SIG-M5 treated with dmso at 0.1 percent for 504 hours (cell line): ENCODE measurements around the gene MAPK8IP2.
"Not testable (repeated sequence)": the region's sequence is repeated elsewhere in the genome, so short reads cannot be mapped to it uniquely, and the experiment has no call there.

Experiments used
- DNase-seq: peaks from one replicate; lab custom pipeline; 2025; ENCODE audit not compliant: unreplicated experiment; lab: John Stamatoyannopoulos, UW

The MAPK8IP2 gene

GRCh38 chr22:50612528-50613221 lies 12.1 kb downstream of the MAPK8IP2 start:
- DNase-seq: no peak

GRCh38 chr22:50613291-50613981 lies 12.8 kb downstream of the MAPK8IP2 start:
- DNase-seq: no peak

DNA sequence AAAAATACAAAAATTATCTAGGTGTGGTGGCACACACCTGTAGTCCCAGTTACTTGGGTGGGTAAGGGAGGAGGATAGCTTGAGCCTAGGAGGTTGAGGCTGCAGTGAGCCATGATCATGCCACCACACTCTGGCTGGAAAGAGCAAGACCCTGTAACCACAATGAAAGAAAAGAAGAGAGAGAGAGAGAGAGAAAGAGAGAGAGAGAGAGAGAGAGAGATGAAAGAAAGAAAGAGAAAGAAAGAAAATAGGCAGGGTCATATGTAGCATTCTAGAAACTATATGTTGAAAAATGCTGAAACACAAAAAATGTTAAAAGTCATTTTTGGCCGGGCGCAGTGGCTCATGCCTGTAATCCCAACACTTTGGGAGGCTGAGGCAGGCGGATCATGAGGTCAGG lies 13.7 kb downstream of the MAPK8IP2 start:
- DNase-seq: not testable (repeated sequence)

- DNase-seq: peak; percentile 54
Observed at GRCh38 chr22:50620593-50621355, 20.2 kb downstream of the MAPK8IP2 start.

GRCh38 chr22:50621356-50621880 lies 20.8 kb downstream of the MAPK8IP2 start:
- peak; percentile 86 for DNase-seq

DNA sequence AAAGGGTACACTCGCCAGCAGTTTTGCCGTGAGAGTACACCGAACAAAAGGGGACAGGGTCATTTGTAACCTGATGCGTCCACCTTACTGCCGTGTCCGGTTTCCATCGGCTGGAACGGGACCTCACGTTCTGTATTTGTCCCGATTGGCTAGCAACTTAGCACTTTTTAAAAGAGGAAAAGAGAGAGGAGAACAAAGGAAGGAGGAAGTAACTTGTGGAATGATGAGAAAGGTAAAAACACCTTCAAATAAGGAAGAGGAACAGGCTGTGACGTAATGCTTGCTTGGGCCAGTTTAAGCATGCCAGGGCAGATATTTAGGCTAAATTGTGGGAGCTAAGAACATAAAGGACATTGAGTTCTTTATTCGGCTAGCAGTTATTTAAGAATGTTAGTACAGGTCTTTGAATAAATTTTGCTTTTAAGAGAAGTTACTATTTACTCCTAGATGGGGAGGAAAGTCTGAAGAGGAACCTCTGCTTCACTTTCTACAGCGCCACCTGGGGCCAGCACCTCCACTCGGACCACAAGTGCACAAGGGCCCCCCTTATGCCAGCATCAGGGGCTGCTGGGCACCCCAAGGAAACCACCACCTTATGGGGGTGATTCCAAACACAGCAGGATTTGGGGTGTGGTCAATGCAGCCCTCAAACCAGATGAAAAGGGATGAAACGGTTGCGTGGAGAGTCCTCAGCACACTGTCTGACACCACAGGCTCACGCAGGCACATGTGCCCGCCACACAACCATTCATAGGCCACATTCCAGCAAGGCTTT lies 21.5 kb downstream of the MAPK8IP2 start:
- DNase-seq: no peak

DNA sequence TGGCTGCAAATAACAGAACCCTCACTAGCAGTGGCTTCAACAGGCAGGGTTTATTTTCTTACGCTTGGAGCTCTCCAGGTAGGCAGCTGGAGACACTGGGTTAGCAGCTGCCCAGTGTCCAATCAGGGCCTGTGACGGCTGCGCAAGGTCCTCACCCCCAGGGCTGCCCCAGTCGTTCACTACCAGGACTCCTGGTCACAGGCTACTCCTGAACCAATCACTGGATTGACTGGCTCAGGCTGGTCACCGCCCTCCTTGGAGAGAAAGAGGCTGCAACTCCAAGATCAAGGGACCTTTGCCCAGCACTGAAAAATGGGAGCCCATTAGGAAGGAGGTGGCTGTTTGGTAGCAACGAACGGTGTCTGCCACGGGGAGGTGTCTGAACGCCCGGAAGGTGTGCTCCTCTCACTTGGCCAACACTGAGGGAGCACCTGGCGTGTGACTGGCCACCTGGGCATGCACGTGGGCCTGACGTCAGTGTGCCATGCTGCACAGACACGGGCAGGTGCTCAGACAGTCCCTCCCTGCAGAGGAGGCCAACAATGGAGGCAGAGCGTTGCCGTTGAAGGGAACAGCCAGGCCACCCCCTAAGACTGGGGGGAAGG lies 22.2 kb downstream of the MAPK8IP2 start:
- no peak for DNase-seq

GRCh38 chr22:50624347-50625130 lies 23.9 kb downstream of the MAPK8IP2 start:
- DNase-seq: no peak

DNA sequence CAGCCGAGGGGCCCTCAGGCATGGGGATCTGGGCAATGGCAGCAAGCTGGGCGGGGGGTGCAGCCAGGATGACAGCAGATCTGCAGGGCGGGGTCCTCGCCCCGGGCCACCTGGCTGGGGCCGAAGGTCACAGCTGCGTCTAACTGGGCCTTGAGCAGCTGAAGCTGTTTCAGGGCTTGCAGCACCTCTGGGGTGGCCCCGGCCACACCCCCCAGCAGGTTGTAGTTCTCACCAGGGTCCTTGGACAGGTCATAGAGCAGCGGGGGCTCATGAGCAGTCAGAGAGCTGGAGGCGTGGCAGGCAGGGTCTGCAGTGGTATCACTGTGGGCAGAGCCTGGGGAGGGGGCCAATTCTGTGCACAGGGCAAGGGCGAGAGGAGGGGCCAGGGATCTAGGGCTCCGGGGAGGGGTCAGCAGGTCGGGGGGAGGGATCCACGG lies 24.6 kb downstream of the MAPK8IP2 start:
- no peak for DNase-seq

- no peak for DNase-seq
Observed at GRCh38 chr22:50625568-50626313, 25.1 kb downstream of the MAPK8IP2 start.

GRCh38 chr22:50626314-50626849 lies 25.8 kb downstream of the MAPK8IP2 start:
- no peak for DNase-seq

DNA sequence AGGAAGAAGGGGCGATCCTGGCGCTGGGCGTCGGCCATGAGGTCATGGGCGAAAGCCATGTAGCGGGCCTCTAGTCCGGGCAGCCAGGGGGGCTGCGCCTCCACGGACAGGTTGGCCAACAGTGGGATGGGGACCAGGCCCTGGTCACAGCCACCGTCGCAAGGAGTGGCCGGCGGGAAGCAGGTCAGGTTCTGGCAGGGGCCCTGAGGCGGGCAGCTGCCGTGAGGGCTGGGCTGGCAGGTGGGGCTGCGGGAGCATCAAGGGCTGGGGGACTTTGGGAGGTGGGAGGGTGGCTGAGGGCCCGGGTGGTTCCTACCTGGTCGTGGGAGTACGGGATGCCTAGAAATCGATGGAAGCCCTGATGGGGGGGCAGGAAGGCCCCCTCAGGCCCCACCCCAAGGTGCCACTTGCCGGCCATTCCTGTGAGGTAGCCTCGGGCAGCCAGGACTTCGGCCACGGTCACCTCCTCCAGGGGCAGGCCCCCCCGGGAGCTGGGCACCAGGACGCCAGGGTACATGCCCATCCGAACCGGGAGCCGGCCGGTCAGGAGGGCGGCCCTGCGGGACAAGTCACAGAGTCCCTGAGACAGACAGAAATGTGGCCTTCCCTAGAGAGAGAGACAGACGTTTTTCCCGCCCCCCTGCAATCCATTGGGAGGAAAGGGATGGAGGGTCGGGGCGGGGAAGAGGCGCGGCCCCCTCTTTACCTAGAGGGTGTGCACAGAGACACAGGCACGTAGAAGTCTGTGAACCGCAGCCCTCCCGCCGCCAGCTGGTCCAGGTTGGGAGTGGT lies 26.5 kb downstream of the MAPK8IP2 start:
- no peak for DNase-seq

DNA sequence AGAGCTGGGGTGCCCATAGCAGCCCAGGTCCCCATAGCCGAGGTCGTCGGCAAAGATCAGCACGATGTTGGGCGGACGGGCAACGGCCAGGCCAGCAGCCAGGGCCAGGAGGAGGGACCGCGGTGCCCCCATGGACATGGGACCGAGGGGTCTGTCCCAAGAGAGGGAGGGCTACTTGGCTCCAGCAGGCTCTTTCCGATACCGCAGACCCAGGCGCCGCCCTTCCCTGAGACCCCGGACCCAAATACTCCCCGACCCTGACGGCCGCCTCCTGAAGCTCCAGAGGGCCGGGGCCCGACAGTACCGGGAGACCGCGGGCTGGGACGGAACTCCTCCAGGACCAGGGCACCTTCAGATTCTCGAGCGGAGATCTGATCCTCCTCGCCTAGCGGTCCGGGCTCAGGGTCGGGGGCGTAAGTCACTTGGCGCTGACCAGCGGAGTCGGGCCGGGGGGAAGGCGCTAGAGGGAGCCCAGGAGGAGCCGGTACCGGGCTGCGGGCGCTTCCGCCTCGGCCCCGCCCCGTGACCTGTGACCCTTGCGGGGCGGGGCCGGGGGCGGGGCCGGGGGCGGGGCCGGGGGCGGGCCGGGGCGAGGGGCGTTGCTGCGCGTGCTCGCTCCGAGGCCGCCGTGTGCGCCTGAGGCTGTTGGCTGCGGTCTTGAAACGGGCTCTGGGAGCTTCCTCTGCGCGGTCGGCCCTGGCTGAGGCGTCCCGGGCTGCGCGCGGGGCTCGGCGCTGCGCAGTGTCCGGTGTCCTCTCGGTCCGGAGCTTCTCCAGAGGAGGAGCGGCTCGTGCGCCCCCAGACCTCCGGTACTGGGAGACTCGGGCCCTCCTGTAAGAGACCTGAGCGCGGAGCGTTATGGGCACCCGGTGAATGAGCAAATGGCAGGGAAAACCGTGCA lies 27.3 kb downstream of the MAPK8IP2 start, which contains the start of gene ARSA:
TSS of gene ARSA (minus strand) at position 511 of the 901 bp plus-strand sequence. CDS start at position 138, 373 bp downstream.
- DNase-seq: peak; percentile 72

- no peak for DNase-seq
Observed at GRCh38 chr22:50628543-50629134, 28.0 kb downstream of the MAPK8IP2 start.

DNA sequence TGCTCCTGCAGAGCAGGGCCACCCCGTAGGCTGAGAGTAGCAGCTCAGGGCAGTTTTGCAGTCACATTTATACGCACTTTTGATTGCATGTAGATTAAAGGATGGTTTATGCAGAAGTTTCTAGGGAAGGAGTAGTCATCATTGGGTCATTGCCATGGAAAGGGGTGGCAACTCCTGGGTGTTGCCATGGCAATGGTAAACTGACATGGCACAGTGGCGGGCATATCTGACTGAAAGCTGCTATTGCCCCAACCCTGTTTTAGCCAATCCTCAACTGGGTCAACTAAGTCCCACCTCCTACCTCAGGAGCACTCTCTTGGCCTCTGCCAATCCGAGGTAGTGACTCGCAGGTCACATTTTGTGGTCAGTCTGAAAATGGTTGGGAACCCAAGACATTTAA lies 29.8 kb downstream of the MAPK8IP2 start:
- no peak for DNase-seq

DNA sequence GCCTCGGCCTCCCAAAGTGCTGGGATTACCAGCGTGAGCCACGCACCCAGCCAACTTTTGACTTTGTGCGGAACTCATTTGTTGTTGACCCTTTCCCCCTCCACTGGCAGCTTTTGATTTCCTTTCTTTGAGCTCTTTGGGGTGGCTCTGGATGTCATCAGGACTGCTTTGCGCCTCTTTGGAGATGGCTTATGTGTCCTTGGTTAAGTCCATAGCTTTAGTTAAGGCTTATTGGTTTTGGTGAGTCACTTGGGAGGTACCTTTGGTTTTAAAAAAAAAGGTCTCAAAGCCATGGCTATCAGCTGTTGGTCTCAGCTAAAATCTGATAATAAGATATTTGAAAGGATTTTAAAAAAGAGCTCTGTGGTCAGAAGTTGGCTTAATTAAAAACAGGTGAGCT lies 32.5 kb downstream of the MAPK8IP2 start:
- DNase-seq: no peak
